K562 (cell line): ENCODE measurements around the gene RELCH.

Experiments used
- CBX8 ChIP-seq: fragments of 200-600 bp; sonication (generic); IDR thresholded peaks from 2 replicates; pipeline ENCODE4 v1.6.1; 2012; ENCODE audit warnings: borderline replicate concordance, mixed run types, low read depth, mild to moderate bottlenecking, moderate library complexity, mixed read lengths, low read length, control low read depth, inconsistent platforms; ENCODE audit not compliant: poor library complexity, severe bottlenecking; ENCODE audit errors: extremely low read depth
- MNT ChIP-seq, 2 experiments: fragments of 450-650 bp; conservative IDR thresholded peaks; 2 replicates each; pipeline ENCODE4 v1.6.1; 2017; ENCODE audit warnings: mild to moderate bottlenecking in 2 of 2, moderate library complexity in 2 of 2

GRCh38 chr18:62239475-62239874 is 52.4 kb downstream of the RELCH start:
- TF ChIP-seq MNT (conservative IDR thresholded peaks at IDR 0.05) (no peak), CBX8 (no peak)
